G401.6 (cell line): ENCODE results near the gene MGAT5B.

ENCODE experiments used
- FAIRE-seq: peaks from 2 replicates; lab custom pipeline; 2012; peaks lifted over from hg19 to GRCh38; lab: Jason Lieb, UNC

The MGAT5B gene

DNA sequence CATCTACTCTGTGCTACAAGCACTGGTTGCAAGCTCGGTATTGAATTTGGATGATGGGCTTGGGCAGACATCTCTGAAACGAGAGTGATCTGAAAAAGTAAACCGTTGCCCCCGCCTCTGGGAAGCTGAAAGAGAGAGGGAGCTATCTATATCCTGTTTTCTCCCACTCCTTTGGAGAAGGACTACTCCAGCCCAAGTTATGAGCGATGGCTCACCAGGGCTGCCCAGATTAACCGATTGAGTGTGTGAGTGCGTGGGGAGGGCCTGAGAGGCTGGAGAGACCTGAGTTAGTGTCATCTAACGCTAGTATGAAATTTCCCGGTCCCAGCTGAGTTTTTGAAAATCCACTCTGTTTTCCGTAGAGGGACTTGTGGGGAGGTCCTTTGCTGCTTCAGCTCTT, 11.5 kb downstream of the MGAT5B start:
- no peak for FAIRE-seq

GRCh38 chr17:76880268-76880667, 12.1 kb downstream of the MGAT5B start:
- FAIRE-seq: no peak

GRCh38 chr17:76880971-76881370, 12.8 kb downstream of the MGAT5B start:
- FAIRE-seq: no peak

DNA sequence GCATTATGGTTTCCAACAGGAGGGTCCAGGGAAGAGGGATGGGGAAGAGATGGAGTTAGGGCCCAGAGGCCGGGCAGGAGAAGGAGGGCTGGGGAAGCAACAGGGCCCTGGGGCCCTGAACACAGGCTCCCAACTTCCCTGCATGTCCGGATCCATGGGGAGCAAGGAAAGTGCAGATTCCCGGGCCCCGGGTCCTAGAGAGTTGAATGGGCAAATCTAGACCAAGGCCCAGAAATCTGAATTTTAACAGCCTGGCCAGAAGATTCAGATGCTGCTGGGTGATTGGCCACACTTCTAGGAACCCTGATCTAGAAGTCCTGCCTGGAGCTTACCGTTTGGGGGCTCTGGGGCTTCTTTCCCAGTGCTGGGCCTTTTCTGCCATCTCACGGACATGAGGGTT, 13.2 kb downstream of the MGAT5B start:
- FAIRE-seq: no peak

DNA sequence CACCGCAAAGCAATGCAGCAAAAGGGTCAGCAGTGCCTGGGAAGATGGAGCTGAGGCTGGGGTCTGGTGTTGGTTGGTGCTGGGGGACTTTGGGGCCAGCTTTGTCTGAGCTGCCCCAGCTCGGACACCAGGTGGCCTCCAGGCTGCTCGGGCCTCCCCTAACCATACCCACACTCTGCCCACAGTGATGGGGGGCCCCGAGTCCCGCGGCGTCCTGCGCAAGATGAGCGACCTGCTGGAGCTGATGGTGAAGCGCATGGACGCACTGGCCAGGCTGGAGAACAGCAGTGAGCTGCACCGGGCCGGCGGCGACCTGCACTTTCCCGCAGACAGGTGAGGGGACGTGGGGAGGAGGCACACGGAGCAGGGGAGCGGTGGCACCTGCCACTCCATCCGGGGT, 13.8 kb downstream of the MGAT5B start:
- FAIRE-seq: no peak

DNA sequence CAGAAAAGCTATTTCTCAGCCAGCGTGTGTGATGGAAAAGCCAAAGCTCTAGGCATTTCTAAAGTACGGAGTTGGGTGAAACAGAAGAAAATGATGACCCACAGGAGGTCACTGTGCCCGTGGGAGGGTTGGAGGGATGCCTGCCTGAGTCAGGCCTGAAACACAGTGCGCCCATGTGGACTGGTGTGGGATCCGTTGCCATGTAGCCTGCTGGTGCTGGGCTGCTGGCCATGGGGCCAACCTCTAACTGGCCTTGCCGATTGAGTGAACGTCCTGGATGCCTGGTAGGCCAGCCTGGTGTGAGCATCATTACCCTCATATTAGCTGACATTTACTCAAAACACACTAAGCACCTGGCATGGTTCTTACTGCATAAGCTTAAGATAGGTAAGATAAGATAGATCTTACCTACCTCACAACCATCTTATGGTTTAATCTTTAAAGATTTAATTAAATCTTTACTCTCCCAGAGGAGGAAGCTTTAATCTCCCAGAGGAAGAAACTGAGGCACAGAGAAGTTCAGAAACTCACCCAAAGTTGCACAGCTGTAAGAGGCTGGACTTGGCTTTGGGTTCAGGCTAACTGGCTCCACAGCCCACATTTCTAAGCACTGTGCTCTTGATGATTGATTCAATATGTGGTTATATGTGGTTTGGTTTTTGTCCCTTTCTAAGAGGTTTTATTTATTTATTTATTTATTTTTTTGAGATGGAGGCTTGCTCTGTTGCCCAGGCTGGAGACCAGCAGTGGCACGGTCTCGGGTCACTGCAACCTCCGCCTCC, 15.7 kb downstream of the MGAT5B start:
- no peak for FAIRE-seq

- no peak for FAIRE-seq
These were observed 17.0 kb downstream of the MGAT5B start for GRCh38 chr17:76884995-76885893.

GRCh38 chr17:76885894-76886290, 17.7 kb downstream of the MGAT5B start:
- no peak for FAIRE-seq

DNA sequence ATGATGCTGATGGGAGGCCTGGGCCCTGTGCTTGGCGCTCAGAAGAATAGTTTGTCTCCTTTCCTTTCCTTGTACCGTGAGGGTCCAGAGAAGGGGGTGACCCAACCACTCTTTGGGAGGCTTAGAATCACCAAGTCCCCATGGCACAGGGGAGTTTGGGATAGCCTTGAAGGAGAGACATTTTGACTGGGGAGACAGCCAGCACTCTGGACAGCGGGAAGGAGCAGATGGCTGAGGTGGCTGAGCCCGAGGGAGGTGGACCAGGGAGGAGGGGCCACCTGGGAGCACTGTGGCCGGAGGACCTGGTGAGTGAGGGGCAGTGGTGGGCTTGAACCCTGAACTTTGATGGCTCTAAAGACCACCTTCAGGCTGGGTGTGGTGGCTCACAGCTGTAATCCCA, 18.2 kb downstream of the MGAT5B start:
- no peak for FAIRE-seq

GRCh38 chr17:76887802-76888201, 19.6 kb downstream of the MGAT5B start:
- FAIRE-seq: no peak

DNA sequence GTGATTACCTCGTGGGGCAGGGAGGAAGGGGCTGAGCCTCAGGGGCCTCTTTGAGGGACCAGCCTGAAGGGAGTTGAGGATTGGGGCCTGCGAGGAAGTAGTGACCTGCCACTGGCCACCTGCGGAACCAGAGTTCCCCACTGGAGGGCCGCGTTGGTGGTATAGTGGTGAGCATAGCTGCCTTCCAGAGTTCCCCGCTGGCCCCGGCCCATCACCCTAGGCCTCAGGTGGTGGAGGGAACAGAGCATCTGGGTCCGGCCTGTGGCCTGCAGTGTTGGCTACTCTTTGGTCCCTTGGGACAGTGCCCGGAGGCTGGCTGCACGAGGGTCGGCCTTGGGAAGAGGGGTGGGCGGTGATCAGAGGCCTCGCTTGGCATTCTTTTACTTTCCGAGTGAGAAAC, 20.5 kb downstream of the MGAT5B start:
- no peak for FAIRE-seq

DNA sequence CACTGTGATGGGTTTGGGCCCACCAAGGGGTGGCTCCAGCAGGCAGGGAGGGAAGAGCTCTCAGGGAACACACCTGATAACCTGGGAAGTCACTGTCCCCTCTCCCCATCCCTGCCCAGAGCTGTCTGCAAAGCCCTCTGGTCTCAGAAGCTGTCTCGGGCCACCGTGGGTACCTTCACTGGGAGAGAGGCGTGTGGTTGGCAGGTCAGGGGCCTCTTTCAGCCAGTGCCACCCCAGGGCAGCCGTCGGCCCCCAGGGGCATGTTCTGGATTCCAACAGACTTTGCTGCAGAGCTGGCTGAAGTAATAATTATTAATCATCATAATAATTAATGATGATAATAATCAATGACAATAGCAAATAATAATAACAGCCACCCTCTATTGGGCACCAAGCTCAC, 21.1 kb downstream of the MGAT5B start:
- no peak for FAIRE-seq

GRCh38 chr17:76892329-76892728, 24.1 kb downstream of the MGAT5B start:
- FAIRE-seq: no peak

- no peak for FAIRE-seq
These were observed 25.6 kb downstream of the MGAT5B start for GRCh38 chr17:76893623-76894334.

DNA sequence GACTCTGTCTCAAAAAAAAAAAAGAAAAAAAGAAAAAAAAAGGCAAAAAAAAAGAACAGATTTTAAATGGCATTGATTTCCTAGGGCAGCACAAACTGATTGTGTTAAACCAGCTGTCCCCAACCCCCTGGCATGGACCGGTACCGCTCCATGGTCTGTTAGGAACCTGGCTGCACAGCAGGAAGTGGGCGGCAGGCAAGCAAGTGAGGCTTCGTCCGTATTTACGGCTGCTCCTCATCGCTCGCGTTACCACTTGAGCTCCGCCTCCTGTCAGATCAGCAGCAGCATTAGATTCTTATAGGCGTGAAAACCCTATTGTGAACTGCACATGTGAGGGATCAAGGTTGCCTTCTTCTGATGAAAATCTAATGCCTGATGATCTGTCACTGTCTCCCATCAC, 26.6 kb downstream of the MGAT5B start:
- no peak for FAIRE-seq

DNA sequence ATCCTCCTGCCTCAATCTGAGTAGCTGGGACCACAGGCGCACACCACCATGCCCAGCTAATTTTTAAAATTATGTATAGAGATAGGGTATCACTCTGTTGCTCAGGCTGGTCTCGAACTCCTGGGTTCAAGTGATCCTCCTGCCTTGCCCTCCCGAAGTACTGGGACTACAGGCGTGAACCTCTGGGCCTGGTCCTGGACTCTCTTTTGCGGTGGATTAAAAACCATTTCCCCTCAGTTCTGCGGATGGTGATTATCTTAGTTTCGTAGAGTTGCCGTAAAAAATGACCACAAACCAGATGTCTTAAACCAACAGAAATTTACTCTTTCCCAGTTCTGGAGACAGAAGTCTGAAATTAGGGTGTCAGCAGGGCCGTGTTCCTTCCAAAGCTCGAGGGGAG, 28.8 kb downstream of the MGAT5B start:
- FAIRE-seq: no peak

DNA sequence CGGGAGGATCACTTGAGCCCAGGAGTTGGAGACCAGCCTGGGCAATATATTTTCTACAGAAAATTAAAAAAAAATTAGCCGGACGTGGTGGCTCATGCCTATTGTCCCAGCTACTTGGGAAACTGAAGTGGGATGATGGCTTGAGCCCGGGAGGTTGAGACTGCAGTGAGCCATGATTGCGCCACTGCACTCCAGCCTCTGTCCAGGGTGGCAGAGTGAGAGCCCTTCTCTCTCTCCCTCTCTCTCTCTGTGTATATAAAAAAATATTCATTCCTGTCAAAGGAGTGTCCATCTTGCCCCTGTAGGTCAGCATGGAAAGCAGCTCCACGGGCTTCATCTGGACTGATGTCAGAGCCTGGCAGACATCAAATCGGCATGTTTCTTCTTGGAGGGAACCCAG, 31.2 kb downstream of the MGAT5B start:
- FAIRE-seq: no peak

- no peak for FAIRE-seq
These were observed 32.5 kb downstream of the MGAT5B start for GRCh38 chr17:76900723-76901122.

- FAIRE-seq: no peak
These were observed 33.5 kb downstream of the MGAT5B start for GRCh38 chr17:76901542-76902197.

DNA sequence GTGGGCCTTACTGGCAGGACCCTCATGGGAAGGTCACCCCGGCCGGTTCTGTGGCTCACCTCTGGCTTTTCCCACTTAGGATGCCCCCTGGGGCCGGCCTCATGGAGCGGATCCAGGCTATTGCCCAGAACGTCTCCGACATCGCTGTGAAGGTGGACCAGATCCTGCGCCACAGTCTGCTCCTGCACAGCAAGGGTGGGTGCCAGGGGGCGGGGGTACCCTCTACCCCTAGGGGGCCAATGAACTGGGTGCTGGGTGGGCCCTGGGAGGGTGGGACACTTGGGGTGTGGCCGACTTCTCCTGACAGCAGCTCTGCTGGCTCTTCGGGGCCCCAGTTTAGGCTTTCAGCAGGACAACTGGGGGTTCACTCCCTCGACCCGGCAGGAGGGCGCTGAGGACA, 34.3 kb downstream of the MGAT5B start:
- no peak for FAIRE-seq

DNA sequence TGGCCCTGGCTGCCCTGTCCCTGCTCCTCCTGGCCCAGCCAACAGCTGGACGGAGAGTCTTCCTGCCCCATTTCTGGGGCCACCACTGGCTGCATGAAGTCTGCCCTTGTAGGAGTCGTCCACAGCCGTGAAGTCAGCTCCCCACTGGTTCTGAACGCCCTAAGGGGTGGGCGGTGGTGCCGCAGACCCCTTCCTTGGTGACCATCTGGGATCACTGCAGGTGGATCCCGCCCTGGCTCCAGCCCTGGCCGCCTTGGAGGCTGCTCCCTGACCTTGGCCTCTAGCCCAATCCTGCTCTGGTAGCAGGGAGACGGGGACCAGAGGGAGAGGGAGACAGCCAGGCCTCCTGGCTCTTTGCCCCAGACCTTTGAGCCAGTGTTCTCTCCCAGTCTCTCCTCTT, 35.4 kb downstream of the MGAT5B start:
- FAIRE-seq: no peak

DNA sequence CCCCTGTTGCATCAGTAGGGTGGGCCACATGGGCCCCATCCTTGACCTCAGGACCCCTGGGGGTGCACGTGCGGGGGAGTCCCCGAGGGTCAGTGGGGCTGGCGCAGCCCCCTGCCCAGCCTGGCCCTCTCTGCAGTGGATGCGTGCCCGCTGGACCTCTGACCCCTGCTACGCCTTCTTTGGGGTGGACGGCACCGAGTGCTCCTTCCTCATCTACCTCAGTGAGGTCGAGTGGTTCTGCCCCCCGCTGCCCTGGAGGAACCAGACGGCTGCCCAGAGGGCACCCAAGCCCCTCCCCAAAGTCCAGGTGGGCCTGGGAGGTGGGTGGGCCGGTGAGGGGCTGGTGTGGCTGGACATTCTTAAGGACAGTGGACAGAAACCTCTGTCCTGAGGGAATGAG, 35.9 kb downstream of the MGAT5B start:
- no peak for FAIRE-seq
